ENCODE results near the gene MAN2A1.
"Not testable (repeated sequence)": the region's sequence is repeated elsewhere in the genome, so short reads cannot be mapped to it uniquely, and the experiment has no call there.

The MAN2A1 gene

DNA sequence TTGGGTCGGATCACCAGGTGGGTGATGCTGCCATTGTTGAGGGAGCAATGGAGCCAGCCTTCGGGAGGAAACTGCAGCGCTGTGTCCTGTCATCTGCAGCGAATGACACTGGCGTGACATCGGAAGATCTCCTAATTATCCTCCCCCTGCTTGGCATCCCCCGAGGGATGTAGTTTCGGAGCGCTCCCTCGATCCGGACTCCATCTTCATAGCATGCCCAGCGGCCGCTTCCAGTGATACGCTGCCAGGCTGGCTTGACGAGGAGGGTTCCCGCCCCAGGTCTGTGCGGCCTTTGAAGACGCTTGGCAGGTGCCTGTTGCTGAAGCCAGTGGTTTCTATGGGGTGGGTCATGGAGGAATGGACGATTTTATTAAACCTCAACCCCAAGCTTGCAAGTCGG lies 194.9 kb downstream of the MAN2A1 start:
- no peaks in the 10 kb centered on the region for H3K27me3 Mint-ChIP-seq
- H3K36me3 Mint-ChIP-seq, result no peaks in the 10 kb centered on the region
- peaks cover 37% of the 10 kb centered on the region for H3K4me1 Mint-ChIP-seq (ENCODE audit: low read depth)
- H3K27ac Mint-ChIP-seq, result no peak overlapping the region
- H3K9me3 Mint-ChIP-seq (ENCODE audit: low read depth), result no peaks in the 10 kb centered on the region
- H3K4me3 Mint-ChIP-seq, result no peak overlapping the region

DNA sequence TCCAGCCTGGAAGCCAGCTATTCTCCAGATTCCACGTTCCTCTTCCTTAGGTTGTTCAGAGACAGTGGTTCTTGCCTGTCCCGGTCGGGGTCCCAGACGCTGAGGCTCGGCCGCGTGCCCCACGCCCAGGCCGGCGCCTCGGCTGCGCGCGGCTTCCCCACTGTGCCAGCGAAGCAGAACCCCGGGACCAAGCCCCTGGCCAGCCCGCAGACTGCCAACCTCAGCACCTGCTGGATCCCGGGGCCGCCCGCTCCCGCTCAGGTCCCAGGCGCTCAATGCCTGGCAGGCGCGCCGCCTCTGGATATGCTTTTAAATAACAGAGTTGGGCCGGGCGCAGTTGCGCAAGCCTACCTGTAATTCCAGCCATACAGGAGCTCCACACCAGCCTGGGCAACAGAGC lies 195.5 kb downstream of the MAN2A1 start:
- peaks cover 37% of the 10 kb centered on the region for H3K4me1 Mint-ChIP-seq (ENCODE audit: low read depth)
- no peak overlapping the region for H3K27ac Mint-ChIP-seq
- H3K36me3 Mint-ChIP-seq, result no peaks in the 10 kb centered on the region
- no peak overlapping the region for H3K4me3 Mint-ChIP-seq
- no peaks in the 10 kb centered on the region for H3K9me3 Mint-ChIP-seq (ENCODE audit: low read depth)
- H3K27me3 Mint-ChIP-seq, result no peaks in the 10 kb centered on the region

DNA sequence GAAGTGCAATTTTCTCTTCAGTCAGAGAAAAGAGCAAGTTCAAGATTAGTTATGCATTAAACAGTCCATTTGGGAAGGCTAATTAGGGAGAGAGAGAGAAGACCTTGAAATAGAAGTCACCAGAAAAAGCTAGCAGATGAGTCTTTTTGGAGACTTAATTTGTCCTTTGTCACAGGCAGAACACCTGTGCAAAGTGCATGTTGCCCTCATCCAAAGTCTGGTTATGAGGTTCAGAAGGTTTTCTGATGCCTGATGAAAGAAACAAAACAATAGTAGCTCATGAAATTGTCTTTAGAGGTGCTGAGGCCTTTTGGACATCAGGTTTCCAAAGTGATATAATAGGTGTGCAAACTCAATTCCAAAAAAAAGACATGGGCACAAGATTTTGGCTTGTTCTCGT lies 199.3 kb downstream of the MAN2A1 start:
- Mint-ChIP-seq H3K4me1 (ENCODE audit: low read depth) (peaks cover 14% of the 10 kb centered on the region), H3K9me3 (ENCODE audit: low read depth) (peaks cover 3% of the 10 kb centered on the region), H3K27me3 (no peaks in the 10 kb centered on the region), H3K4me3 (no peak overlapping the region), H3K27ac (no peak overlapping the region), H3K36me3 (no peaks in the 10 kb centered on the region)

DNA sequence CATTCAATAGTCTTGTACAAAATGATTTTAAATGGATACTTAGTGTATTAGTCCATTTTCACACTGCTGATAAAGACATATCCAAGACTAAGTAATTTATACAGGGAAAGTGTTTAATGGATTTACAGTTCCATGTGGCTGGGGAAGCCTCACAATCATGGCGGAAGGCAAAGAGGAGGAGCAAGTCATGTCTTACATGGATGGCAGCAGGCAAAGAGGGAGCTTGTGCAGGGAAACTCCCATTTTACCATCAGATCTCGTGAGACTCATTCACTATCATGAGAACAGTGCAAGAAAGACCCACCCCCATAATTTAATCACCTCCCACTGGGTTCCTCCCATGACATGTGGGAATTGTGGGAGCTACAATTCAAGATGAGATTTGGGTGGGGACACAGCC lies 203.5 kb downstream of the MAN2A1 start:
- H3K4me1 Mint-ChIP-seq (ENCODE audit: low read depth); H3K27me3 Mint-ChIP-seq; H3K4me3 Mint-ChIP-seq; H3K27ac Mint-ChIP-seq; H3K9me3 Mint-ChIP-seq (ENCODE audit: low read depth); H3K36me3 Mint-ChIP-seq: not testable (repeated sequence)

DNA sequence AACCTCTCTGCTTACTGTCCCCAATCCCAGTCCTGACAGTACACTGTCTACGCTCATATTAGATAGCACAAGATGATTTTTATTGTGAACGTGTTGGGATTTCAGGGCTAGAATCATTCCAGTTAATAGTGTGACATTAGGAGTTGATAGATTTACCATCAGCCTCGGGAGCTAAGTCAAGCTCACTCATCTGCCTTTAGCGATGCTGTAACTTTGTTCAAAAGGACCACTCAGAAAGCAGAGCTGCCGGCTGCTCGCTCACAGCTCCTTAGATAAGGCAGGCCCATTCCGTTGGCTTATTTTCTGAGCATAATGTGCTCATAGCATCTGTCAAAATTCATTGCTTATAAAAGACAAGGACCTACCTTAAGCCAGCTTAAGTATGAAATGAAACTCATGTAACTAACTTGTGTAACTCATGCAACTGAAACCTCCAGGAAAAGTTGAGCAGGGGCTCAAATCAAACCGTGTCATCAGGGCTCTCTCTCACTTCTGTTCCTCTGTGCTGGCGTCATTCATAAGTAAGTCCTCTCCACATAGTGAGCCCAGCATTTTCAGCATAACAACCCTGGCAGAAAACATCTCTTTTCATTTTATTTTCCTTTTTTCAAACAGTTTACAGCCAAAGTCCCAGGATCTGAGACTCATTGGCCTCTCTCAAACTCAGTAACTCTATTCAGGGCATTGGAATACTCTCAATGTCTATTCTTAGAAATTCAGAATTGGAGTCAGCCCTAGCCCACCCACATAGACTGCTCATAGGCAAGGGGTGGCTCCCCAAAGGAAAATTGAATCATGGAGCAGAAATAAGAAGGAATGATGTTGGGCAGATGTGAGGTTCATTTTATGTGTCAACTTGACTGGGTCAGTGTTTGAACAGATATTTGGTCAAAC lies 208.8 kb downstream of the MAN2A1 start:
- Mint-ChIP-seq H3K4me1 (ENCODE audit: low read depth) (peaks cover 3% of the 10 kb centered on the region), H3K9me3 (ENCODE audit: low read depth) (no peaks in the 10 kb centered on the region), H3K27me3 (no peaks in the 10 kb centered on the region), H3K4me3 (no peak overlapping the region), H3K27ac (no peak overlapping the region), H3K36me3 (no peaks in the 10 kb centered on the region)

DNA sequence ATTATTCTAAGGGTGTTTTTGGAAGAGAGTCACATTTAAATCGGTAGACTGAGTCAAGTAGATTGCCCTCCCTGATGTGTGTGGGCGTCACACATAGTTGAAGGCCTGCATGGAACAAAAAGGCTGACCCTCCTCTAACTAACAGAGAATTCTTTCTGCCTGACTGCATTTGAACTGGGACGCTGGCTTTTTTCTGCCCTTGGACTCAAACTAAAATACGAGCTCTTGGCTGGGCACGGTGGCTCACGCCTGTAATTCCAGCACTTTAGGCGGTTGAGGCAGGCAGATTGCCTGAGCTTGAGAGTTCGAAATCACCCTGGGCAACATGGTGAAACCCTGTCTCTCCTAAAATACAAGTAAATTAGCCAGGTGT lies 209.4 kb downstream of the MAN2A1 start:
- H3K27ac Mint-ChIP-seq, result no peak overlapping the region

DNA sequence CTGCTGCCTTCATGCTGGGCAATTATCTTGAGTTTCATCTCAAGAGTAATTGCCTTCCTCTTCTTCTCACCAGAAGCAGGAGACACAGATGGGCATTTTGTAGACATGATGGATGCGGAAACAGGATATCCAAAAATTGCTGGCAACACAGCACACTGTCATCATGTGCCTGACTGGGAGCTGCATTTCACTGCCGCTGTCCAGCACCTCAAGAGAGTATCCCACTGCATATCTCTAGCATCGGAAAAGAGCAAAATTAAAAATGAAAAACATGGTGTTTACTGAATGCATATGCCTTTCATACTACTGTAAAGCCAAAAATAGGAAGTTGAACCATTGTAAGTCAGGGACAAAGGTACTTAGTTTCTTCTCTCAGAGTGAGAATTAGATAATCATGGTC lies 210.7 kb downstream of the MAN2A1 start:
- Mint-ChIP-seq H3K4me3 (no peak overlapping the region), H3K27ac (no peak overlapping the region), H3K36me3 (no peaks in the 10 kb centered on the region), H3K27me3 (no peaks in the 10 kb centered on the region), H3K4me1 (ENCODE audit: low read depth) (peaks cover 3% of the 10 kb centered on the region), H3K9me3 (ENCODE audit: low read depth) (no peaks in the 10 kb centered on the region)

More for the DNA sequence above, 209.4 kb downstream of the MAN2A1 start:
- H3K4me3 Mint-ChIP-seq, result no peak overlapping the region
- H3K27me3 Mint-ChIP-seq, result no peaks in the 10 kb centered on the region
- H3K4me1 Mint-ChIP-seq (ENCODE audit: low read depth), result peaks cover 3% of the 10 kb centered on the region
- H3K9me3 Mint-ChIP-seq (ENCODE audit: low read depth), result no peaks in the 10 kb centered on the region
- H3K36me3 Mint-ChIP-seq, result no peaks in the 10 kb centered on the region

DNA sequence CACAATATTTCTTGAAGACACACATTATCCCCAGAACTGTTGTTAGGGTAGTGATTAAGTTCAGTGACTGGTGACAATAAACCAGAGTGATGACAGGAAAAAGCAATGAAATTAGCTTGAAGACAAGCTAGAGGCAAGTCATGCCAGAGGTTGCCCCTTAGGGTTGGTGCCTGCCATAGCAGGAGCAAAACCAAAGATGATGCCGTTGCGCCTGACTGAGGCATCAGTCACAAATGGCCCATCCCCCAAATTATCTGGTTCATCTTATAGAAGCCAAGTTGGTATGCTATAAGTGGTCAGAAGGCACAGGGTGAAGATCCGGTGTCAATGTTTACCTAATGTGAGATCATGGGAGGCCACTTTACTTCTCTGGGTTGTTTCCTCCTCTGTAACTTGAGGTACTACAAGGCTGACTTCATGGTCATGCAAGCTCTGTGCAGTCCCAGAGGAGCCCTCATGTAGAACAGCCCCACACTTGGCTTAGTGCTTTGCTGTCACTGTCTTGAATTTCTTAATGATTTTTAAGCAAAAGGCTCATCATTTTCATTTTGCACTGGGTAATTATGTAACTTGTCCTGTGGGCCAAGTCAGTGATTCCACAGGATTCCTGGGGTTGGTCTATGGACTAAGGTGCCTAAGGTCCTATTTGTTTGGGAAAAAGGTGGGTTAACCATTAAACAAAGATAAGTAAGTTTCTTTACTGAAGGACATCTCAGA lies 211.3 kb downstream of the MAN2A1 start:
- no peak overlapping the region for H3K4me3 Mint-ChIP-seq
- no peaks in the 10 kb centered on the region for H3K27me3 Mint-ChIP-seq
- H3K27ac Mint-ChIP-seq, result no peak overlapping the region
- no peaks in the 10 kb centered on the region for H3K9me3 Mint-ChIP-seq (ENCODE audit: low read depth)
- H3K36me3 Mint-ChIP-seq, result no peaks in the 10 kb centered on the region
- H3K4me1 Mint-ChIP-seq (ENCODE audit: low read depth), result peaks cover 3% of the 10 kb centered on the region

DNA sequence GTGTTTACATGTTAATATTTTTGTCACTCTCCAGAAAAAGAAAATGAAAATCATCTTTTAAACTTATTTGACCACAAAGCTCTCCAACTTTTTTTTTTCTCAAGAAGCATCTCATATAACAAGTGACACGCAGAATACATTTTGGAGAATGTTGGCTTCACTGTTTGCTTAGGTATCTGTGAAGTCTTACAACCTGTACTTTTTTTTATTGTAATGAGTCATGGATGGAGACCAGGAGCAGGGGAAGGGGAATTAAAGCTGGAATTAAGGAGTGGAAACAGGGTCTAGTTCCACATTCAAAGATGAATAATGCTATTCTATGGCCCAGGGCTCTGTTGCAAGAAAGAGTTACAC lies 211.9 kb downstream of the MAN2A1 start:
- H3K9me3 Mint-ChIP-seq (ENCODE audit: low read depth), result no peaks in the 10 kb centered on the region
- H3K27ac Mint-ChIP-seq, result no peak overlapping the region
- peaks cover 3% of the 10 kb centered on the region for H3K4me1 Mint-ChIP-seq (ENCODE audit: low read depth)
- no peaks in the 10 kb centered on the region for H3K36me3 Mint-ChIP-seq
- H3K27me3 Mint-ChIP-seq, result no peaks in the 10 kb centered on the region
- no peak overlapping the region for H3K4me3 Mint-ChIP-seq

DNA sequence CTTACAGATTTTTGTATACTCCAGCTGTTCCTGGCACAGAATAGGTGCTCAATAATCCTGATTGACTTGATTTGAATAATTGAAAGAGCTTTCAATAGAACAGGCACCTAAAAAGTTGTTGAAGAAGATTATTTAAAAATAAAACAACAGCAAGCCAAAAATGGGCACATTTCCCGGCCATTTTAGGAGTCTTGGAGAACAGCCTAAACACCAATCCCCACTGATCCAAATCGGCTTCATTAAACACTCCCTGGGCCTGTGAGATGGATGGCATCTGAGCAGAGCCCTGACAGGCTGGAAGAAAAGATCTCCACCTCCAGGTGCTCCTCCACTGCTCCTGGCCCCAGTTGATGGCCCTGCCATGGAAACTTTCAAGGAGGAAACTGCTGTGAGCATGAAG lies 213.3 kb downstream of the MAN2A1 start:
- Mint-ChIP-seq H3K9me3 (ENCODE audit: low read depth) (no peaks in the 10 kb centered on the region), H3K4me1 (ENCODE audit: low read depth) (peaks cover 3% of the 10 kb centered on the region), H3K27ac (no peak overlapping the region), H3K36me3 (no peaks in the 10 kb centered on the region), H3K27me3 (no peaks in the 10 kb centered on the region), H3K4me3 (no peak overlapping the region)

DNA sequence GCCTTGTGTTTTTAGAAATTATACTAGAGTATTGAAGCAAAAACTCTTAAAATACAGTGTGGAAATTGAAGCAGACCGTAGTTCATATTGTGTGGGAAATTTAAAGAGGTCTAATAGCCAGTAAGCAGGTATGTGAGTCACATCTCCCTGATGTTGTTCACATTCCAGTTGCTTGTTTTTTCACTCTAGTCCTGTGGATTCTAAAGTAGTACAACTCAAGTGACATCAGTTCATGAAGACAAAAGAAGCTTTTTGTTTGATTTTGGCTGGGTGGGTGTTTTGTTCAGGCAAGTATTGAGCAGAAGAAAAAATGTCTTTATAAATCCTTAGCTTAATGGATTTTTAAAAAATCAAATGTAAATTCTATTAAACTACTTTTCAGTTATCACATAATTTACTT lies 216.2 kb downstream of the MAN2A1 start:
- Mint-ChIP-seq H3K27ac (no peak overlapping the region), H3K4me1 (ENCODE audit: low read depth) (peaks cover 3% of the 10 kb centered on the region), H3K9me3 (ENCODE audit: low read depth) (no peaks in the 10 kb centered on the region)

DNA sequence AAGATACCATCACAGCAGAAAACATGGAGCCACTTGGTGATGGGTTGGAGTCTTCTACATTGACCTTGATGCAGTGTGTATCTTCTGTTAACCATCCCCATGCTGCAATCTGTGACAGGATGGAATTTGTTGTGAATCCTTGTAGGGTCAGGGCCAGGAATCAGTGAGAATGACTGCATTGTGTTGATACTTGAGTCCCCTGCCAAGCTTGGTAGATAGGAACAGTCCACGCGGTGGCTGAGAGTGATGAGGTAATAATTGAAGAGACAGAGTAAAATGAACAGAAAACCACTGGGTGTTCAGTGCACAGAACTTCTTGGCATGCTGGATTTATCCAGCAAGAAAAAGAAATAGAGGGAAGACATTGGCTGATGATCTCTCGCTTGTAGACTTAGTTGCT lies 217.5 kb downstream of the MAN2A1 start:
- H3K36me3 Mint-ChIP-seq, result no peaks in the 10 kb centered on the region
- no peaks in the 10 kb centered on the region for H3K9me3 Mint-ChIP-seq (ENCODE audit: low read depth)
- no peaks in the 10 kb centered on the region for H3K27me3 Mint-ChIP-seq
- H3K4me1 Mint-ChIP-seq (ENCODE audit: low read depth), result no peaks in the 10 kb centered on the region
- no peak overlapping the region for H3K4me3 Mint-ChIP-seq
- H3K27ac Mint-ChIP-seq, result no peak overlapping the region

More for the DNA sequence above, 216.2 kb downstream of the MAN2A1 start:
- Mint-ChIP-seq H3K27me3 (no peaks in the 10 kb centered on the region), H3K4me3 (no peak overlapping the region), H3K36me3 (no peaks in the 10 kb centered on the region)

DNA sequence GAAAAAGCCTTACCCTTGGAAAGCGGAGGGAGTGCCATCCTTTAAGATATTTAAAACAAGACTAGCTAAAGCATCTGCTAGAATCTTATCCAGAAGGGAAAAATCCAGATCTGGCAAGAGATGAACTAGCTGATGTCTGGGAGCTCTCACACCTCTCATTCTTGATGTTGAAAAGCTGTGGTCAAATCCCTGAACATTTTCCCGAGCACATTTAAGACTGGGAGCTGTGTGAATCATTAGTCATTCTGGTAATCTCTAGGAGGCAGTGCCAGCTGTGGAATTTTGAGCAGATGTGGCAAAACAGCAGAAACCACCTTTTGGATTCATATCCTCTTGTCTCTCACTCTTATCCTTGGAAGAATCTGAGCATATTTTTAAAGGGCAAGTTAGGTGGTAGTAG lies 218.0 kb downstream of the MAN2A1 start:
- Mint-ChIP-seq H3K9me3 (ENCODE audit: low read depth) (no peaks in the 10 kb centered on the region), H3K4me3 (no peak overlapping the region)

DNA sequence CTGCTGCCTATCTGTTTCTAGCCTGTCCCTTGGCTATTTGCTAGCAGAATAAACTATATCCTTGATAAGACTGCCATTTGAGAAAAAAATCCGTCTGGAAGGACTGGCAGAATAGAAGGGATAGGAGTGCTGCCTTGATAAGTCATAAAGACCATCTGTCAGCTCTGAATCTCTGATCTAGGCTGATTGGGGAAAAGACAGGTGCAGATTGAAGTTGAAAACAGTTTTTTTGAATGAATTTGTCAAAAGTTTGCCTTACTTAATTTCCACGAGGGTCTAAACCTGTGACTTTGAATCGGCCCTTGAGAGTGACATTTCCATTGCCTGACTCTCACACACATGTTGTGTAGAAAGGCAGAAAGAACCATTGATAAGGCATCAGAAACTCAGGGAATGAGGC lies 218.6 kb downstream of the MAN2A1 start:
- H3K9me3 Mint-ChIP-seq (ENCODE audit: low read depth), result no peaks in the 10 kb centered on the region
- H3K27me3 Mint-ChIP-seq, result no peaks in the 10 kb centered on the region

More for the DNA sequence above, 218.0 kb downstream of the MAN2A1 start:
- no peak overlapping the region for H3K27ac Mint-ChIP-seq
- peaks cover 3% of the 10 kb centered on the region for H3K4me1 Mint-ChIP-seq (ENCODE audit: low read depth)
- H3K36me3 Mint-ChIP-seq, result no peaks in the 10 kb centered on the region
- no peaks in the 10 kb centered on the region for H3K27me3 Mint-ChIP-seq

DNA sequence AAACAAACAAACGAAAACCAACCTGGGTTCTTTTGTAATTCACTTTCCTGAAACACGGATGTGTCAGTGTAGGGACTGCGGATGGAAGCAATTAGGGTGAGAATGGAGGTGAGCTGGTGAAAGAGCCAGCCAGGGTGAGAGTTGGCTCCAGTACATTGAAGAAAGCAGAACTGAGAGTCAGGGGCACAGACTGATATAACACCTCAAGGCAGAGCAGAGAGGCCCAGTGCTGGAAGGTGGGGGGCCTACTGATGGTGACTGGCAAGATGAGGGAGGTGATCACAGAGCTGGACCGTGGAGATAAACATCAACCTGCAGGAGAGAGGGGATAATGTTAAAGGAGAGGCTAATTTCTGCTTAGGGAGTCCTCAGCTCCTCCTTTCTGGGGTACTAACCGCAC lies 221.1 kb downstream of the MAN2A1 start:
- H3K36me3 Mint-ChIP-seq, result no peaks in the 10 kb centered on the region
- H3K9me3 Mint-ChIP-seq (ENCODE audit: low read depth), result no peaks in the 10 kb centered on the region
- H3K4me3 Mint-ChIP-seq, result no peak overlapping the region
- no peak overlapping the region for H3K27ac Mint-ChIP-seq
- no peaks in the 10 kb centered on the region for H3K27me3 Mint-ChIP-seq
- peaks cover 21% of the 10 kb centered on the region for H3K4me1 Mint-ChIP-seq (ENCODE audit: low read depth)

More for the DNA sequence above, 218.6 kb downstream of the MAN2A1 start:
- no peaks in the 10 kb centered on the region for H3K36me3 Mint-ChIP-seq
- no peak overlapping the region for H3K4me3 Mint-ChIP-seq
- no peak overlapping the region for H3K27ac Mint-ChIP-seq
- H3K4me1 Mint-ChIP-seq (ENCODE audit: low read depth), result peaks cover 4% of the 10 kb centered on the region
